HL-60 (cell line): ENCODE data around the gene RTEL1.

ENCODE experiments used
- DNase-seq, 2 experiments: peaks; one replicate each; pipeline ENCODE4 v3.0.0-alpha.2; 2010 to 2020; ENCODE audit warnings: low read depth in 1 of 2, low spot score in 1 of 2
- H3K27ac ChIP-seq: fragments of 250-450 bp; sonication (Bioruptor Pico); replicated peaks from 2 replicates; pipeline ENCODE4 v1.5.1; 2020; ENCODE audit warnings: mild to moderate bottlenecking, moderate library complexity
- H3K27me3 ChIP-seq: fragments of 250-450 bp; sonication (Bioruptor Pico); 2 replicates; pipeline ENCODE4 v1.5.1; 2021; ENCODE audit warnings: mild to moderate bottlenecking, moderate library complexity; ENCODE audit not compliant: insufficient read depth, poor library complexity, severe bottlenecking
- H3K4me3 ChIP-seq: replicated peaks from 2 replicates; pipeline ENCODE4 v1.5.1; 2011; ENCODE audit warnings: mild to moderate bottlenecking, control low read depth, low read length; ENCODE audit not compliant: insufficient read depth
- CTCF ChIP-seq: IDR thresholded peaks from one replicate; pipeline ENCODE4 v1.5.1; 2011; ENCODE audit warnings: low read length, control low read depth, inconsistent platforms; ENCODE audit not compliant: insufficient read depth
- GABPA ChIP-seq: IDR thresholded peaks from 2 replicates; pipeline ENCODE4 v1.6.1; 2012; ENCODE audit warnings: low read depth
- POLR2AphosphoS5 ChIP-seq: IDR thresholded peaks from 2 replicates; pipeline ENCODE4 v1.6.1; 2012; ENCODE audit warnings: low read depth
- REST ChIP-seq: IDR thresholded peaks from 2 replicates; pipeline ENCODE4 v1.6.1; 2012; ENCODE audit warnings: low read depth; ENCODE audit not compliant: insufficient replicate concordance
- SPI1 ChIP-seq: IDR thresholded peaks from 2 replicates; pipeline ENCODE4 v1.6.1; 2012; ENCODE audit warnings: low read depth, mild to moderate bottlenecking, borderline replicate concordance

The RTEL1 gene

DNA sequence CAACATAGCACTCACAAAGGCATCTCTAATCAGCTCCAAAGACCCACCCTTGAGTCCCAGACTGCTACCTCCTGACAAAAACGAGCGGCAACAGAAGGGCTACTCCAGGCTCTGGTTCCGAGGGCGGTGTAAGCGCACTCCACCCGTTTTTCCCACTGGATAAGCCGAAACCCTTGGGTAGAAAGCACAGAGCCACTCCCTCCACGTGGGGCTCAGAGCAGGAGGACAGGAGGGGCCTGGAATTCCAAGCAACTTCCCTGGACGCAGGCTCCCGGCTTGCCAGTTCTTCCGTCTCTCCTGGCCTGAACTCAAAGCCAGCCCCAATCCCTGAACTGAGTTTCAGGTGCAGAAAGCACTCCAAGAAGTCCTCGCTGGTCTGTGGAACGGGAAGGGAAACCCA, 38.6 kb upstream of the RTEL1 start:
- no peak overlapping the region for H3K27ac ChIP-seq
- H3K4me3 ChIP-seq, result no peak overlapping the region
- DNase-seq, result no peak
- TF ChIP-seq CTCF, result no peak
- TF ChIP-seq REST, result no peak
- TF ChIP-seq POLR2AphosphoS5, result no peak
- no peaks in the 10 kb centered on the region for H3K27me3 ChIP-seq

- Histone ChIP-seq H3K27ac (no peak overlapping the region), H3K27me3 (no peaks in the 10 kb centered on the region), H3K4me3 (no peak overlapping the region)
- no peak for TF ChIP-seq POLR2AphosphoS5
- TF ChIP-seq GABPA, result no peak
- TF ChIP-seq CTCF, result no peak
- TF ChIP-seq SPI1, result no peak
- no peak for TF ChIP-seq REST
- no peak for DNase-seq
Observed at GRCh38 chr20:63620991-63621390, 37.1 kb upstream of the RTEL1 start.

- no peak overlapping the region for H3K4me3 ChIP-seq
- TF ChIP-seq REST, result no peak
- no peak for TF ChIP-seq CTCF
- TF ChIP-seq GABPA, result no peak
- TF ChIP-seq SPI1, result no peak
- no peak for TF ChIP-seq POLR2AphosphoS5
- no peaks in the 10 kb centered on the region for H3K27me3 ChIP-seq
- DNase-seq, result no peak
- no peak overlapping the region for H3K27ac ChIP-seq
Observed at GRCh38 chr20:63622096-63622495, 36.0 kb upstream of the RTEL1 start.
